A549 treated with DMSO at 1 μM for 4 hours (cell line): ENCODE data around the gene TUBG1. TPM values are rescaled to one million over a fixed set of nuclear protein-coding genes. Genes with fewer than 3 reads are reported as not detected.

ENCODE experiments used
- total RNA-seq: library from RNA; stranded (reverse); fragments of 200-300 nt; extraction: Qiagen RNA extraction; gene quantifications from 5 replicates; pipeline ENCODE4 v1.2.3, GENCODE V29; 2022; ENCODE audit warnings: low read depth

The TUBG1 gene
- 140 to 165 TPM (median 152 TPM) in 5 replicates for total RNA-seq

GRCh38 chr17:42609182-42609813 lies at the start of gene TUBG1, which contains the start of gene RETREG3:
Gene TUBG1 (plus strand): TSS chr17:42609683. CDS start chr17:42609738, 55 bp downstream.
Gene RETREG3 (minus strand): TSS chr17:42609374. CDS start chr17:42609324, 50 bp downstream.

GRCh38 chr17:42561897-42562387 lies 47.5 kb upstream of the TUBG1 start, which contains the start of gene COASY:
Gene COASY (plus strand): TSS chr17:42562148. CDS start chr17:42562623, 475 bp downstream.

DNA sequence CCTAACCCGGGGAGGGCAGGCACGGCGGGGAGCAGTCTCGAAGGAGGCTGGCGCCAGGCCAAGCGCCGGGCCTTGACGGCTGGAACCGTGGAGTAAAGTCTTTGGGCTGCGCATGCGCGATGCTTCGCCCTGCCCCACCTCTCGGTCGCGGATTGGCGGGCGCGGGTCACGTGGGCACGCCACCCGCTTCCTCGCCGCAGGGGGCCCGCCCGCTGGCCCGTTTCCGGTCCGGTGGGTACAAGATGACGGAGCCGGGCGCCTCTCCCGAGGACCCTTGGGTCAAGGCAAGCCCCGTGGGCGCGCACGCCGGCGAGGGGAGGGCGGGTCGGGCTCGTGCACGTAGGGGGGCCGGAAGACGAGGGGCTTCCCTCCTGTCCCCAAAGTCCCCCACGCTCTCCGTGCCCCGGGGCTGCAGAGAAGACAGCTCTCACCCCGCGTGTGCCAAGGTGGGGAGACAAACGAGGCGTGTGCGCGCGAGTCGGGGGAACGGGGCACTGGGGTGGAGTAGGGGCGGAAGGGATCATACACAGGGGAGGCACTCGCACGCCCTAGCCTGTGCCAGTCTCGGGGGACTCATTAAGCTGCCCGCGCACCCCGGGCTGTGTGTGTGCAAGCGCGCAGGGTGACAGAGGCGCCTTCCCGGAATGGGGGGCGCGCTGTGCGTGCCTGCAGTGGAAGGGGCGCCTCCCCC lies 42.5 kb upstream of the TUBG1 start, which contains the start of gene MLX:
Gene MLX, plus strand, starts transcription at position 218 of the 691 bp plus-strand sequence. Its CDS starts 25 bp downstream, at position 243.

GRCh38 chr17:42577532-42578281 lies 31.8 kb upstream of the TUBG1 start, which contains the start of gene PSMC3IP:
Gene PSMC3IP (minus strand): TSS chr17:42577729. CDS start chr17:42577686, 43 bp downstream.

DNA sequence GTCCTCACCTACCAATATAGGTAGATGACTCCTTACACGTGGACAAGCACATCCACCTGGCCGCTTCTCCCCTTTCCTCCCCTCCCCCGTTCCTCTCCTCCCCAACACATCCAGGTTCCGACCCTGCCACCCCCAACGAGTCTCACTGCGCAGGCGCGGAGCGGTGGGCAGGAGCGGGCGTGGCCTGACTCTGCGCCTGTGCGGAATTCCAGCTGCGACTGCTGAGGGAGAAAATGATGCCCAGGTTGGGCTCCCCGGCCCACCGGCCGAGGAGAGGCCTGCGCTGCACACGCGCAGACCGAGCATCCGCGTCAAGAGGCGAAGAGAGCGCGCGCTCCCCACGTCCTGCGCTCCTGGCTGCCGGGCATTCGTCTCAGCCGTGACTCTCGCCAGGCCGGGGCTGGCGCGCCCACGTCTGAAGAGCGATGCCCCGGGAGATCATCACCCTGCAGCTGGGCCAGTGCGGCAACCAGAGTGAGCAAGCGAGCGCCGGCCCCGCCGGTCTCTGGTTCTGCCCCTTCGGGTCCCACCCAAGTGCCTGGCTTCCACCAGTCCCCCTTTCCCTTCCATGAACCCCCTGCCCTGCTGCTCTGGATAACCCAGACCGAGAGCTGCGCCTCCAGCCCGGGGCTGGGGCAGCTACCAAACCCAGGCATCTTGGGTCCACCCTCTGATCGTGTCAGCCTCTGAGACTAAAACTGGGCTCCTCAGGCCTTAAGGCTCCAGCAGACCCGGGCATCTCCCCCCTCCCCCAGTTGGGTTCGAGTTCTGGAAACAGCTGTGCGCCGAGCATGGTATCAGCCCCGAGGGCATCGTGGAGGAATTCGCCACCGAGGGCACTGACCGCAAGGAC lies 49.8 kb downstream of the TUBG1 start, which contains the start of gene TUBG2:
Gene TUBG2, plus strand, starts transcription at position 206 of the 853 bp plus-strand sequence. Its CDS starts 220 bp downstream, at position 426.

Other genes starting within 250 kb of the TUBG1 start
- 73.6 to 93.7 TPM (median 89.8 TPM) in 5 replicates for gene STAT3, start 221.2 kb upstream of the TUBG1 start, total RNA-seq
- 454 to 515 TPM (median 493 TPM) in 5 replicates for gene CAVIN1, start 186.4 kb upstream of the TUBG1 start, total RNA-seq
- 36.9 to 55.3 TPM (median 45.9 TPM) in 5 replicates for gene ATP6V0A1, start 150.8 kb upstream of the TUBG1 start, total RNA-seq
- 41.6 to 46.5 TPM (median 43.3 TPM) in 5 replicates for gene NAGLU, start 73.4 kb upstream of the TUBG1 start, total RNA-seq
- gene HSD17B1, start 56.8 kb upstream of the TUBG1 start, total RNA-seq, result 0.84 to 1.5 TPM (median 1.4 TPM) in 5 replicates
- gene COASY, start 47.5 kb upstream of the TUBG1 start, total RNA-seq, result 109 to 137 TPM (median 125 TPM) in 5 replicates
- gene MLX, start 42.6 kb upstream of the TUBG1 start, total RNA-seq, result 51.9 to 63.2 TPM (median 59.8 TPM) in 5 replicates
- 35.4 to 41.6 TPM (median 37.2 TPM) in 5 replicates for gene PSMC3IP, start 32.0 kb upstream of the TUBG1 start, total RNA-seq
- 28.1 to 34.5 TPM (median 32.2 TPM) in 5 replicates for gene RETREG3, start 309 bp upstream of the TUBG1 start, total RNA-seq
- gene TUBG2, start 49.6 kb downstream of the TUBG1 start, total RNA-seq, result 18.0 to 26.0 TPM (median 23.3 TPM) in 5 replicates
- gene PLEKHH3, start 67.3 kb downstream of the TUBG1 start, total RNA-seq, result 16.0 to 20.7 TPM (median 16.6 TPM) in 5 replicates
- 0.24 to 0.46 TPM (median 0.37 TPM) in 5 replicates for gene CCR10, start 72.2 kb downstream of the TUBG1 start, total RNA-seq
- gene CNTNAP1, start 72.8 kb downstream of the TUBG1 start, total RNA-seq, result 5.6 to 7.0 TPM (median 6.3 TPM) in 5 replicates
- gene EZH1, start 135.4 kb downstream of the TUBG1 start, total RNA-seq, result 8.4 to 12.4 TPM (median 11.1 TPM) in 5 replicates
- 0.69 to 1.2 TPM (median 0.85 TPM) in 5 replicates for gene RAMP2, start 151.5 kb downstream of the TUBG1 start, total RNA-seq
- gene VPS25, start 163.8 kb downstream of the TUBG1 start, total RNA-seq, result 124 to 130 TPM (median 127 TPM) in 5 replicates
- gene WNK4, start 170.9 kb downstream of the TUBG1 start, total RNA-seq, result 0.56 to 2.4 TPM (median 1.6 TPM) in 5 replicates
- gene COA3, start 189.0 kb downstream of the TUBG1 start, total RNA-seq, result 118 to 145 TPM (median 129 TPM) in 5 replicates
- 0.05 to 0.28 TPM (median 0.05 TPM) in 4 of 5 replicates, not detected in the other for gene CNTD1, start 189.2 kb downstream of the TUBG1 start, total RNA-seq
- gene BECN1, start 214.6 kb downstream of the TUBG1 start, total RNA-seq, result 77.4 to 103 TPM (median 83.0 TPM) in 5 replicates
- 239 to 264 TPM (median 256 TPM) in 5 replicates for gene PSME3, start 223.7 kb downstream of the TUBG1 start, total RNA-seq
- 1.9 to 3.0 TPM (median 2.2 TPM) in 5 replicates for gene AOC2, start 234.9 kb downstream of the TUBG1 start, total RNA-seq
- 0.99 to 2.0 TPM (median 1.5 TPM) in 5 replicates for gene AOC3, start 241.5 kb downstream of the TUBG1 start, total RNA-seq